GM23248 (cell line): ENCODE measurements around the gene CHAC2.

Experiments used
- EZH2 ChIP-seq: fragments of 200-600 bp; sonication (generic); IDR thresholded peaks from 2 replicates; pipeline ENCODE4 v1.6.1; 2018; ENCODE audit warnings: antibody characterized with exemption, mild to moderate bottlenecking; ENCODE audit not compliant: insufficient read depth, poor library complexity, severe bottlenecking
- EZH2phosphoT487 ChIP-seq: fragments of 200-600 bp; sonication (generic); IDR thresholded peaks from 2 replicates; pipeline ENCODE4 v1.6.1; 2018; ENCODE audit warnings: antibody characterized with exemption, moderate library complexity, mild to moderate bottlenecking, low read depth; ENCODE audit not compliant: insufficient read depth

GRCh38 chr2:53750041-53750768, 17.4 kb upstream of the CHAC2 start:
- TF ChIP-seq EZH2phosphoT487 = no peak
- TF ChIP-seq EZH2 = no peak
